Eye (tissue), 1 donor: ENCODE measurements around the gene MS4A10.
"Not testable (repeated sequence)": the region's sequence is repeated elsewhere in the genome, so short reads cannot be mapped to it uniquely, and the experiment has no call there.

Source experiments
- DNase-seq: peaks from one replicate; pipeline ENCODE4 v3.0.0-alpha.2; 2015

Gene MS4A10

DNA sequence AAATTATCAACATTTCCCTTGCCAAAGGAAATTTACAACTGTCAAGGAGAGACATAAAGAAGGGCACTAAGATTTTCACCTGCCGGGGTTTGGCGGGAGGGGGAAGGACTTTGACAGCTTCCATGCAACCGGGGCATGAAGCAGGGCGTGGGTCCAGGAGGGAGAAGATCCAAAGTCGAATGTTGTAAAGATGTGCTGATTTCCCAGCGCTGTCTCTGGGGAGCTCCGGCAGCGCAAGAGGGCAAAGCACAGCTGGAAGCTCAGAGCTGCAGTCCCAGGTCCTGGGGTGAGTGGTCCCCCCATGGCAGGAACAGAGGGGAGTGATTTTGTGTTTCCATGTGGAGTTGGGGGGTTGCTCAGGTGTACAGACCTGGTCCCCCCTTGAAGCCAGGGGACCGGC, at the start of gene MS4A10:
TSS of gene MS4A10 (plus strand) at position 198 of the 400 bp plus-strand sequence. CDS start 5,003 bp downstream, outside the sequence.
- no peak for DNase-seq

GRCh38 chr11:60739114-60739513, 46.0 kb upstream of the MS4A10 start:
- no peak for DNase-seq

DNA sequence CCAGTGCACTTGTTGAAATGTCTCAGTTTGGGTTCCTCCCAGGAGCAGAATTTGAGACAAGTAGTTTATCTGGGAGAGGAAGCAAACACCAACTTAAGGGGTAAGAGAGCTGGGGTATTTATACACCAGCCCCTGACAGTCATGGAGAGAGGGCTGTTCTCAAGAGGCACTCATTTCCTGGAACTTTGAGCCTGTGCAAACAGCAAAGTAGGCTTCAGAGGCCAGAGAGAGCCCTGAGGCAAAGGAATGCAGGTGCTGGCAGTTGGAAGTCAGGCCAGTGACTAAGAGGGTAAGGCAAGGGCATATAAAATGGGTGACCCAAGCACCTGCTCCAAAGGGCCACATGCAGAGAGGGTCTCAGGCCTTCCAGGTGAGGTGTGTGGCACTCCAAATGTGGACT, 44.6 kb upstream of the MS4A10 start:
- no peak for DNase-seq

DNA sequence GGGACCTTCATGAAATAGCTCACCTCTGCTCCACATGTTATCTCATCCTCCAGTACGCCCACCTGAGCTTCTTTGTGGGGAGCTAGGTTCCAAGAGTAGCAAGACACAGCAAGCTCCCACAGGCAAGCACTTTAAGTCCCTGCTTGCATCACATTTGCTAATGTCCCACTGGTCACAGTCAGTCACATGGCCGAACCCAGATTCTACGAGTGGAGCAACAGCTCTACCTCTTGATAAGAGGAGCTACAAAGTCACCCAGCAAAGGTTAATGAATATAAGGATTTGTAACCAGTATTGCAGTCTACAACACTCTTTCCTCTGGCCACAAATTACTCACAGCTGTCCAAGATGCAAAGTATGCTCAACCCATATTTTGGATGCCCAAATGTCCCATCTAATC, 43.7 kb upstream of the MS4A10 start:
- no peak for DNase-seq

DNA sequence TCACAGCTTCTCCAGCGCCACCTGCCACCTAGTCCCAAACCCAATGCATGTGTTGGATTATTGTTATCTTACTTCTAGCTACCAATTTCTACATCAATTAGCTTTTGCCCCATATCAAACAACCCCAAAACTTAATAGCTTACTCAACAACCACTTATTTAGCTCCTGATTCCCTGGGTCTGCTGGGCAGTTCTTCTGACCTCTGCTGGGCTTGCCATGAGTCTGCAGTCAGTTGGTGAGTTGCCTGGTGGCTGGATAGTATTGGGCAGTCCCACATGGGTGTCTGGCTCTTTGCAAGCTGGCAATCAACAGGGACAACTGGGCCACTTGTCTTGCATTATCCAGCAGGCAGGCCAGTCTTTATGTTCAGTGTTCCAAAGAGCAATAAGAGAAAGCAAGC, 42.1 kb upstream of the MS4A10 start:
- DNase-seq = no peak

GRCh38 chr11:60744114-60744513, 41.0 kb upstream of the MS4A10 start:
- DNase-seq = no peak

GRCh38 chr11:60747359-60747873, 37.7 kb upstream of the MS4A10 start:
- DNase-seq = no peak

- DNase-seq = no peak
Observed at GRCh38 chr11:60748225-60748624, 36.9 kb upstream of the MS4A10 start.

DNA sequence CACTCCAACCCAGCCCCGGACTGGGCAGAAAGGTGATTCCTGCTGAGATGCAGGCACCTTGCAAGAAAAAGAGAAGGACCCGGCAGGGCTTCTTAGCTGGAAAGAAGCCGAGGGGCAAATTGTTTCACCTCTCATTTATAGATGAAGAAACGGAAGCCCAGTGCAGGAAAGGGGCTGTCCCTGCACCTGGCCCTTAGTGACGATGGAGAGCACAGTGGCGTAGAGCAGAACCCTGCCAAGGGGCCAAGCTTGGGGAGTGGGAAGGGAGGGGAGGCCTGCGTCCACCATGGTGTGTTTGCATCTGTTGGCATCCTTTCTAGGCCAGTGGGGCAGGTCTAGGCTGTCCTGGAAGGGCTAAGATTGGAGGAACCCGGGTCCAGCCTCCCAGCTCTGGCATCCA, 36.3 kb upstream of the MS4A10 start:
- no peak for DNase-seq

DNA sequence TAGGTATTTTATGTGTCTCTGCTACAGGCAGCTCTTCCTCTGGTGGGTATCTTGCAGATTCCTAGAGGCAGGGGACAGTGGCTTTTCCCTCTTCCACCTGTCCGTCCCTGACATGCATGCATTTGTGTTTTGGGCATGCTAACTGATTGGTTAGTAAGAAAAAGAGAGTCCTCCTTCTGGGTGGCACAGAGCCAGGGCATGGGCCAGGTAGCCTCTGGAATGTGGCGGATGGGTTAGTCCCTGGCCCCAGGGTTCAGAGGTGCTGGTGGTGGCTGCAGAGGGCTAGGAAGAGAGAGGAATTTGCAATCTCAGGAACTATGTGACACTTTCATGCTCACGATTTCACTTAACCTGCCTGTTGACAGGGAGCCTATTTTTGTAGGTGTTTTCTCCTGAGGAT, 34.2 kb upstream of the MS4A10 start:
- no peak for DNase-seq

GRCh38 chr11:60753309-60753708, 31.8 kb upstream of the MS4A10 start:
- DNase-seq = no peak

DNA sequence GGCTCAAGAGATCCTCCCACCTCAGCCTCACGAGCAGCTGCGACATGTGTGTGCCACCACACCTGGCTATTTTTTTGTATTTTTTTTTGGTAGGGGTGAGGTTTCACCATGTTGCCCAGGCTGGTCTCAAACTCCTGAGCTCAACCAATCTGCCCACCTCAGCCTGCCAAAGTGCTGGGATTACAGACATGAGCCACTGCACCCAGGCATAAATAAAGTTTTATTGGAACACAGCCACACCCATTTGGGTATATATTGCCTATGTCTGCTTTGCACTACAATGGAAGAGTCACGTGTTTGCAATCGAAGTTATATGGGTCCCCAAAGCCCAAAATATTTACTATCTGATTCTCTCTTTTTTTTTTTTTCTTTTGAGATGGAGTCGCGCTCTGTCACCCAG, 30.2 kb upstream of the MS4A10 start:
- DNase-seq = no peak

- DNase-seq = no peak
Observed at GRCh38 chr11:60756307-60757032, 28.7 kb upstream of the MS4A10 start, which contains the start of gene MS4A15. Gene MS4A15, plus strand, starts transcription at chr11:60756867. Its CDS starts 6,867 bp downstream, at chr11:60763734.

GRCh38 chr11:60757231-60757800, 27.8 kb upstream of the MS4A10 start:
- no peak for DNase-seq

GRCh38 chr11:60758671-60759070, 26.5 kb upstream of the MS4A10 start:
- not testable (repeated sequence) for DNase-seq

GRCh38 chr11:60759438-60760225, 25.5 kb upstream of the MS4A10 start:
- DNase-seq = not testable (repeated sequence)

- no peak for DNase-seq
Observed at GRCh38 chr11:60761436-60762190, 23.5 kb upstream of the MS4A10 start.

DNA sequence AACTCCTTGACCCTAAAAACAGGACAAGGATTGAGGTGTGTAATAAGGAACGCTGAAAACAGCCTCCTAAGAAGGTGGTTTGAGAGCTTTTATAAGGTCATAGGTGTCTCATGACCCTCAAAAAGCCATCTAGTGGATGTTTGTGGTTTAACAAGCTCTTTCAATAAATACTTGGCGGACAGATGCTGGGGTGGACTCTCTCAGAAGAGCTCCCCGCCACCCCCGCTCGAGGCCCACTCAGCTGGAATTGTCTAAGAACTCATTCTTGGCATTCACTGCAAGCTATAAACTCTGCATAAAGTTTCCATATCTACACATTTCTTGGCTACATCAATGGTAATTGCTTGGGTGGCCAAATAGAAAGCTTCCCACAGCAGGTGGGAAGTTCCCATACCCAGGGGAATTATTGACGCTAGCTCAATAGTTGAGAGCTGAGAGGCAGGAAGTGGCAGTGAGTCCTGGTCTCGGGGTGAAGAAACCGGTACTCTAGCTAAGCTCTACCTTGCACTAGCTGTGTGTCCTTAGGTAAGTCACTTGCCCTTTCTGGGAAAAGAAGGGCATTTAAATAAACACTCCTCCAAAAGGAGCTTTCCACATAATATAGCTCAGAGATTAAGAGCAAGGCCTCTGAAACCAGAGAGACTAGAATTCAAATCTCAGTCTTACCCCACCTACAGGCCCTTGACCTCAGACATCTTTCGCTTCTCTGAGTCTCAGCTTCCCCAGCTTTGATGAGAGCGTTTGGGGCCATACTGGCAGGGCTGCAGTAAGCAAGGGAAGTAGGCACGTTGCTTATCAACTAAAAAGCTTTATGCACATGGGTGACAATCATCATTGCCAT, 22.1 kb upstream of the MS4A10 start:
- DNase-seq = no peak

- no peak for DNase-seq
Observed at GRCh38 chr11:60763692-60764369, 21.3 kb upstream of the MS4A10 start.

- no peak for DNase-seq
Observed at GRCh38 chr11:60764879-60765278, 20.3 kb upstream of the MS4A10 start.

GRCh38 chr11:60765355-60765754, 19.8 kb upstream of the MS4A10 start:
- DNase-seq = no peak
